Measurements from ENCODE around the gene SUPT3H. TPM values are rescaled to one million over a fixed set of nuclear protein-coding genes. Genes with fewer than 3 reads are reported as not detected.

SUPT3H gene
- total RNA-seq, 3 donors from 2014 or later (not counting 1 experiment from before 2014, with no cell fraction given): 7.3 to 10.9 (median 9.9) TPM

GRCh38 chr6:44869321-44869897 lies 508.3 kb downstream of the SUPT3H start:
- Histone ChIP-seq H3K9me3 (ENCODE audit: control insufficient read depth, insufficient read depth, low read length) (peaks cover 7% of the 10 kb centered on the region), H3K4me1 (ENCODE audit: control insufficient read depth, insufficient read depth, low read length) (no peaks in the 10 kb centered on the region), H3K27ac (ENCODE audit: low read length) (no peak overlapping the region), H3K36me3 (ENCODE audit: control insufficient read depth, insufficient read depth, low read length) (no peaks in the 10 kb centered on the region), H3K4me3 (ENCODE audit: low read length) (no peak overlapping the region), H3K27me3 (ENCODE audit: control insufficient read depth, insufficient read depth, low read length) (no peaks in the 10 kb centered on the region)
- Mint-ChIP-seq H3K36me3 (peaks cover 13% of the 10 kb centered on the region), H3K4me1 (peaks cover 4 to 13% of the 10 kb centered on the region in 2 donors), H3K27ac (no peak overlapping the region), H3K27me3 (ENCODE audit: low read depth in 2 of 2) (no peaks in the 10 kb centered on the region), H3K4me3 (no peak overlapping the region), H3K9me3 (peaks cover 4% of the 10 kb centered on the region in 2 donors)
- DNase-seq (no peak), ATAC-seq (no peak)
- no peak for TF ChIP-seq CTCF (IDR thresholded peaks at IDR 0.05)
- WGBS (ENCODE audit: insufficient coverage): 69% methylated on average over 4 of the region's 5 CpGs
- intact Hi-C loops (cut with micrococcal nuclease): no loop called here

- Mint-ChIP-seq H3K4me1 (peaks cover 4 to 13% of the 10 kb centered on the region in 2 donors), H3K4me3 (no peak overlapping the region), H3K36me3 (peaks cover 13% of the 10 kb centered on the region), H3K27me3 (ENCODE audit: low read depth in 2 of 2) (no peaks in the 10 kb centered on the region), H3K27ac (no peak overlapping the region), H3K9me3 (peaks cover 4% of the 10 kb centered on the region in 2 donors)
- intact Hi-C loops (cut with micrococcal nuclease): no loop called here
- H3K27ac ChIP-seq (ENCODE audit: low read length): no peak overlapping the region
- TF ChIP-seq CTCF (IDR thresholded peaks at IDR 0.05): no peak
- DNase-seq (no peak), ATAC-seq (no peak)
- no peaks in the 10 kb centered on the region for H3K36me3 ChIP-seq (ENCODE audit: control insufficient read depth, insufficient read depth, low read length)
- H3K9me3 ChIP-seq (ENCODE audit: control insufficient read depth, insufficient read depth, low read length): peaks cover 7% of the 10 kb centered on the region
- no peak overlapping the region for H3K4me3 ChIP-seq (ENCODE audit: low read length)
- no peaks in the 10 kb centered on the region for H3K4me1 ChIP-seq (ENCODE audit: control insufficient read depth, insufficient read depth, low read length)
- no peaks in the 10 kb centered on the region for H3K27me3 ChIP-seq (ENCODE audit: control insufficient read depth, insufficient read depth, low read length)
Observed at GRCh38 chr6:44868910-44869309, 508.8 kb downstream of the SUPT3H start.

GRCh38 chr6:44868335-44868668 lies 509.4 kb downstream of the SUPT3H start:
- no peak overlapping the region for H3K4me3 Mint-ChIP-seq
- peaks cover 4 to 15% of the 10 kb centered on the region in 2 donors for H3K4me1 Mint-ChIP-seq
- H3K36me3 ChIP-seq (ENCODE audit: control insufficient read depth, insufficient read depth, low read length): no peaks in the 10 kb centered on the region
- H3K9me3 Mint-ChIP-seq: peaks cover 4% of the 10 kb centered on the region in 2 donors
- H3K9me3 ChIP-seq (ENCODE audit: control insufficient read depth, insufficient read depth, low read length): peaks cover 7% of the 10 kb centered on the region
- peaks cover 13% of the 10 kb centered on the region for H3K36me3 Mint-ChIP-seq
- H3K27ac Mint-ChIP-seq: no peak overlapping the region
- intact Hi-C loops (cut with micrococcal nuclease): no loop called here
- WGBS (ENCODE audit: insufficient coverage): 89% methylated on average over 2 of the region's 2 CpGs
- no peak for TF ChIP-seq CTCF (IDR thresholded peaks at IDR 0.05)
- ATAC-seq (no peak), DNase-seq (no peak)
- H3K4me1 ChIP-seq (ENCODE audit: control insufficient read depth, insufficient read depth, low read length): no peaks in the 10 kb centered on the region
- H3K27me3 ChIP-seq (ENCODE audit: control insufficient read depth, insufficient read depth, low read length): no peaks in the 10 kb centered on the region
- H3K27ac ChIP-seq (ENCODE audit: low read length): no peak overlapping the region
- no peaks in the 10 kb centered on the region for H3K27me3 Mint-ChIP-seq (ENCODE audit: low read depth in 2 of 2)
- H3K4me3 ChIP-seq (ENCODE audit: low read length): no peak overlapping the region
